Ishikawa (cell line): ENCODE measurements around the gene OR6C6.

Experiments
- CEBPB ChIP-seq: IDR thresholded peaks from 2 replicates; pipeline ENCODE4 v1.6.1; 2012
- CREB1 ChIP-seq: IDR thresholded peaks from 2 replicates; pipeline ENCODE4 v1.6.1; 2012; ENCODE audit warnings: low read depth
- EGR1 ChIP-seq: IDR thresholded peaks from 2 replicates; pipeline ENCODE4 v1.6.1; 2012
- EP300 ChIP-seq: IDR thresholded peaks from 2 replicates; pipeline ENCODE4 v1.6.1; 2012; ENCODE audit warnings: borderline replicate concordance
- FOXM1 ChIP-seq: IDR thresholded peaks from 2 replicates; pipeline ENCODE4 v1.6.1; 2012; ENCODE audit warnings: low read depth, borderline replicate concordance
- MAX ChIP-seq: IDR thresholded peaks from 2 replicates; pipeline ENCODE4 v1.6.1; 2012
- NFIC ChIP-seq: IDR thresholded peaks from 2 replicates; pipeline ENCODE4 v1.6.1; 2012
- RAD21 ChIP-seq: IDR thresholded peaks from 2 replicates; pipeline ENCODE4 v1.6.1; 2012; ENCODE audit warnings: low read depth
- REST ChIP-seq: IDR thresholded peaks from 2 replicates; pipeline ENCODE4 v1.6.1; 2012; ENCODE audit warnings: low read depth, mild to moderate bottlenecking
- TAF1 ChIP-seq: IDR thresholded peaks from 2 replicates; pipeline ENCODE4 v1.6.1; 2012; ENCODE audit warnings: low read depth, mild to moderate bottlenecking
- TCF12 ChIP-seq: IDR thresholded peaks from 2 replicates; pipeline ENCODE4 v1.6.1; 2012; ENCODE audit warnings: low read depth
- TEAD4 ChIP-seq: IDR thresholded peaks from 2 replicates; pipeline ENCODE4 v1.6.1; 2012
- YY1 ChIP-seq: IDR thresholded peaks from 2 replicates; pipeline ENCODE4 v1.6.1; 2012; ENCODE audit warnings: low read depth
- ZBTB7A ChIP-seq: IDR thresholded peaks from 2 replicates; pipeline ENCODE4 v1.6.1; 2012; ENCODE audit warnings: low read depth
- TF ChIP-seq, protein P1 (sequence below): IDR thresholded peaks from 2 replicates; pipeline ENCODE4 v1.6.1; 2012

OR6C6 gene

GRCh38 chr12:55314043-55314442 lies 17.7 kb upstream of the OR6C6 start, which contains the start of gene OR6C1:
OR6C1 (plus strand) TSS chr12:55314343; CDS start chr12:55320600, 6,257 bp downstream.
- TF ChIP-seq YY1 (no peak), TEAD4 (no peak), NFIC (no peak)

GRCh38 chr12:55289999-55290398 lies 6.4 kb downstream of the OR6C6 start:
- no peak for TF ChIP-seq YY1
- no peak for TF ChIP-seq CREB1
- TF ChIP-seq TAF1, result no peak
- TF ChIP-seq, protein P1, sequence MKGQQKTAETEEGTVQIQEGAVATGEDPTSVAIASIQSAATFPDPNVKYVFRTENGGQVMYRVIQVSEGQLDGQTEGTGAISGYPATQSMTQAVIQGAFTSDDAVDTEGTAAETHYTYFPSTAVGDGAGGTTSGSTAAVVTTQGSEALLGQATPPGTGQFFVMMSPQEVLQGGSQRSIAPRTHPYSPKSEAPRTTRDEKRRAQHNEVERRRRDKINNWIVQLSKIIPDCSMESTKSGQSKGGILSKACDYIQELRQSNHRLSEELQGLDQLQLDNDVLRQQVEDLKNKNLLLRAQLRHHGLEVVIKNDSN, result no peak
- no peak for TF ChIP-seq TEAD4
- TF ChIP-seq REST, result no peak
- no peak for TF ChIP-seq RAD21
- TF ChIP-seq CEBPB, result no peak
- TF ChIP-seq TCF12, result no peak
- TF ChIP-seq ZBTB7A, result no peak
- TF ChIP-seq MAX, result no peak

DNA sequence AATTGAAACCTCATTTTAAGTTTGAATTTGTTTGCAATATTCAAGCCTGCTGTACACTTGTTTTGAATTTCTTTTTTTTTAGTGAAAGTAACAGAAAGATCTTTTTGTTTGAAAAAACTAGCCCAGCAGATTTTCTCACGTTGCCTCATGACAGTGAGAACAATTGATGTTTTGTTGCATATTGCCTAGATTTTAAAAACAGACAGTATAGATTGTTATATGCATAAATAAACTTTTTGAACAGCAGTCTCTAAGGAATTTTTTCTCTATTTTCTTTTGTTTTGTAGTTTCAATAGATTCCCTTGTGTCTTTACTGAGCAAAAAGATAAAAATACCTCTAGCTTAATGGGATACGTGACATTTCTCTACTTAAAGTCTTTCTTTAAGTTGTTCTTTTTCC lies 15.4 kb downstream of the OR6C6 start:
- TF ChIP-seq TCF12 (no peak), ZBTB7A (no peak), TEAD4 (no peak), CREB1 (no peak), EGR1 (no peak), YY1 (no peak), MAX (no peak), EP300 (no peak), RAD21 (no peak), NFIC (no peak), CEBPB (no peak), FOXM1 (no peak), REST (no peak), TAF1 (no peak)
- TF ChIP-seq, protein P1, result no peak

GRCh38 chr12:55258303-55258702 lies 38.1 kb downstream of the OR6C6 start:
- TF ChIP-seq, protein P1, result no peak
- TF ChIP-seq EP300 (no peak), TAF1 (no peak), FOXM1 (no peak), YY1 (no peak), REST (no peak), TCF12 (no peak), EGR1 (no peak), ZBTB7A (no peak), CEBPB (no peak), RAD21 (no peak), CREB1 (no peak), TEAD4 (no peak), MAX (no peak), NFIC (no peak)
